GM12874 (cell line): ENCODE measurements around the gene OR51B2.

Experiments used
- CTCF ChIP-seq: IDR thresholded peaks from 2 replicates; pipeline ENCODE4 v1.5.1; 2011; ENCODE audit warnings: low read depth, mild to moderate bottlenecking, control low read depth, low read length, moderate library complexity; ENCODE audit not compliant: insufficient read depth

The OR51B2 gene

DNA sequence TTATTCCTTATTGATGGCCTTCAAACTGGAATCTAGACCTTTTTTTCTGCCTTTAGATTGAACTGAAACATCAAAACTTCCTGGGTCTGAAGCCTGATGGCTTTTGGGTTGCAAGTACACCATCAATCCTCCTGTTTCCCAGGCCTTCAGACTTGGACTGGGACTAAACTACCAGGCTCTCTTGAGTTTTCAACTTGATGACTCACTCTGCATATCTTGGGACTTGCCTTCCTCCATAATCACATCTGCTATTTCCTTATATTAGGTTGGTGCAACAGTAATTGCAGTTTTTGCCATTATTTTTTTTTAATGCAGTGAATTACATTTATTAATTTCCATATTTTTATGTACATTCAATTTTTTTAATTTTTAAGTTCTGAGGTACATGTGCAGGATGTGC lies 12.2 kb upstream of the OR51B2 start:
- no peak for TF ChIP-seq CTCF

DNA sequence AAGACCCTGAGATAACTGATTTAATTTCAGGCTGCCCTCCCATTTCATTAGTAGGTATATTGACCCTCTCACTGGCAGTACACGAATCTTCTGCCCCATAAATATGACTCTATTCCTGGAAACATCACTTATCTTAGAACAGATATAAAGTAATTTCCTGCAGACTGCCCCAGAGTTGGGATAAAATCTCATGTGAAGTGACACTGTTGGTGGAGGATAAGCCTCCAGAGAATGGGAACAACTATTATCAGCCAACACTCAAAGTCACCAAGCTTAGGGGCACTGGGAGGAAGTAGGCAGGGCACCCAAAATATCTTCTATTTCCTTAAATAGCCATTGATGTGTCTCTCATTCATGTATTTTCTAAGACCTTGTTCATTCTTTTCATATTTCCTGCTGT lies 11.1 kb upstream of the OR51B2 start:
- TF ChIP-seq CTCF = no peak

DNA sequence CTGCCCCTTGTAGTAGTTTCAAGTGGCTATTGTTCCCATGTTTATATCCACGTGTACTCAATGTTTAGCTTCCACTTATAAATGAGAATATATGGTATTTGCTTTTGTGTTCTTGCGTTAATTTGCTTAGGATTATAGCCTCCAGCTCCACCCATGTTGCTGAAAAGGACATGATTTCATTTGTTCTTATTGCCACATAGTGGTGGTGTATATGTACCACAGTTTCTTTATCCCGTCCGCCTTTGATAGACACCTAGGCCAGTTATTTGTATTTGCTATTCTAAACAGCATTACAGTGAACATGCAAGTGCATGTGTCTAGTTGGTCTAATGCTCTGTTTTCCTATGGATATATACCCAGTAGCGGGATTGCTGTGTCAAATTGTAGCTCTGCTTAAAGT lies 6.8 kb downstream of the OR51B2 start:
- no peak for TF ChIP-seq CTCF

GRCh38 chr11:5310423-5310822 lies 13.7 kb downstream of the OR51B2 start:
- no peak for TF ChIP-seq CTCF

GRCh38 chr11:5307256-5308019 lies 16.7 kb downstream of the OR51B2 start:
- no peak for TF ChIP-seq CTCF

DNA sequence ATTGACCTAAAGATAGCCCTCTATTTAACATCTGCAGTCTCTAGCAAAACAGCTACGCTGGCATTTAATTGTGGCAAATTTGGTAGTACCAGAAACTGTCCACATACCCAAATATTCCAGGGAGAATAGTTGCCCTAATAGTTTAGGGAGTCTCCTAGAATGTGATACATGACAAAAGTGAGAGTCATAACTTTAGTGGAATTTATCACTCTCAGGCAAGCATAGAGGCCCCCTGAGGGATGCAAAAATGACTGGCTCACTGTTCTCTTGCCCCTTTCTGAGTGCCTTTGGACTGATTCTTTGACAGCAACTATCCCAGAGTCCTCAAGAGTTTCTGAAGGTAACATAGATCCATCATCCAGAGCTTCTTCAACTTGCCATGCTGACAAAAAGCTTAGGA lies 20.1 kb downstream of the OR51B2 start:
- TF ChIP-seq CTCF = no peak

GRCh38 chr11:5303626-5304025 lies 20.5 kb downstream of the OR51B2 start:
- TF ChIP-seq CTCF = no peak

DNA sequence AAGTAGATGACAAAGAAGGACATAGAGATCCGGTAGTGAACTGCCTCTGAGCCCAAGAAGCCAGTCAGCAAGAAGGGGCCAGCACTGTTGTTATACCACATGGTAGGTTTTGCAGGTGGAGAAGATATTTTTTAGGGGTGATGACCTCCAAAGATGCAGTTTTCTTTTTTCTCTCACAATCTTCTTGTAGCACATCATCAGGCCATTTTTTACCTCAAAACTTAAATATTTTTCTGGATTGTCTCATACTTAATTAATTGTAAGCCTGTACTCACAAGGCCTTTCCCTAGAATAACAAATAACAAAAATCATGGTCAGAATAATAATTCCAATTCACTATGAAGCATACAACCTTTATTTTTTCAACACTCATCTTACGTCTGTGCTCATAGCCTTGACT lies 22.3 kb downstream of the OR51B2 start, which contains the start of gene OR51B4:
Gene OR51B4 (minus strand): TSS at position 101 of the 400 bp plus-strand sequence. CDS start 0 bp downstream, at position 101.
- TF ChIP-seq CTCF = no peak
